HL-60 (cell line): ENCODE results near the gene SASH3.

ENCODE experiments used
- CTCF ChIP-seq: IDR thresholded peaks from one replicate; pipeline ENCODE4 v1.5.1; 2011; ENCODE audit warnings: low read length, control low read depth, inconsistent platforms; ENCODE audit not compliant: insufficient read depth
- GABPA ChIP-seq: IDR thresholded peaks from 2 replicates; pipeline ENCODE4 v1.6.1; 2012; ENCODE audit warnings: low read depth
- POLR2AphosphoS5 ChIP-seq: IDR thresholded peaks from 2 replicates; pipeline ENCODE4 v1.6.1; 2012; ENCODE audit warnings: low read depth
- REST ChIP-seq: IDR thresholded peaks from 2 replicates; pipeline ENCODE4 v1.6.1; 2012; ENCODE audit warnings: low read depth; ENCODE audit not compliant: insufficient replicate concordance
- SPI1 ChIP-seq: IDR thresholded peaks from 2 replicates; pipeline ENCODE4 v1.6.1; 2012; ENCODE audit warnings: low read depth, mild to moderate bottlenecking, borderline replicate concordance

- no peak for TF ChIP-seq CTCF
- TF ChIP-seq REST = no peak
- no peak for TF ChIP-seq SPI1
- TF ChIP-seq POLR2AphosphoS5 = no peak
- no peak for TF ChIP-seq GABPA
Observed at GRCh38 chrX:129769467-129770154, 10.1 kb upstream of the SASH3 start.
